Stimulated activated naive B cell treated with anti-CD40 and anti-IgM and Interleukin-4, amounts not matched to agents 10 μg/mL and 1 μg/mL and 100 μg/mL, for 72 hours (primary cell): ENCODE measurements around the gene TTLL10.
"Not testable (repeated sequence)": the region's sequence is repeated elsewhere in the genome, so short reads cannot be mapped to it uniquely, and the experiment has no call there.

Experiments
- ATAC-seq, 2 donors: fragments of 150-1000 bp; cut with Tn5 transposase; replicated peaks; 2 replicates each; pipeline ENCODE4 v1.10.0; 2021; ENCODE audit warnings: moderate library complexity in 1 of 2
- DNase-seq: peaks from one replicate; pipeline ENCODE4 v3.0.0; 2021
- H3K27ac Mint-ChIP-seq: one replicate; pipeline ENCODE4 v1.8.0; 2022; ENCODE audit warnings: mild to moderate bottlenecking, mixed read lengths
- H3K27me3 Mint-ChIP-seq, 2 donors: one replicate each; pipeline ENCODE4 v1.8.0; 2022; ENCODE audit warnings: mixed read lengths in 2 of 2
- H3K36me3 Mint-ChIP-seq, 2 donors: one replicate each; pipeline ENCODE4 v1.8.0; 2022; ENCODE audit warnings: mixed read lengths in 2 of 2, mild to moderate bottlenecking in 1 of 2
- H3K4me1 Mint-ChIP-seq, 2 donors: one replicate each; pipeline ENCODE4 v1.8.0; 2022; ENCODE audit warnings: mixed read lengths in 2 of 2, mild to moderate bottlenecking in 1 of 2
- H3K4me3 Mint-ChIP-seq, 2 donors: one replicate each; pipeline ENCODE4 v1.8.0; 2022; ENCODE audit warnings: mild to moderate bottlenecking in 2 of 2, mixed read lengths in 2 of 2, moderate library complexity in 1 of 2
- H3K9me3 Mint-ChIP-seq, 2 donors: one replicate each; pipeline ENCODE4 v1.8.0; 2022; ENCODE audit warnings: mixed read lengths in 2 of 2, mild to moderate bottlenecking in 1 of 2

Gene TTLL10

GRCh38 chr1:1167841-1168450 lies 5.7 kb upstream of the TTLL10 start:
- Mint-ChIP-seq H3K4me3 (no peak overlapping the region), H3K27me3 (peaks cover 0 to 22% of the 10 kb centered on the region in 2 donors), H3K36me3 (no peaks in the 10 kb centered on the region), H3K9me3 (no peaks in the 10 kb centered on the region), H3K27ac (no peak overlapping the region), H3K4me1 (peaks cover 16 to 50% of the 10 kb centered on the region in 2 donors)
- no peak for DNase-seq
- no peak for ATAC-seq

GRCh38 chr1:1168451-1169411 lies 4.9 kb upstream of the TTLL10 start:
- Mint-ChIP-seq H3K27me3 (peaks cover 0 to 21% of the 10 kb centered on the region in 2 donors), H3K4me1 (peaks cover 16 to 58% of the 10 kb centered on the region in 2 donors), H3K36me3 (no peaks in the 10 kb centered on the region), H3K4me3 (no peak overlapping the region), H3K9me3 (no peaks in the 10 kb centered on the region), H3K27ac (no peak overlapping the region)
- DNase-seq (no peak), ATAC-seq (no peak)

- Mint-ChIP-seq H3K27ac (no peak overlapping the region), H3K4me1 (peaks cover 16 to 63% of the 10 kb centered on the region in 2 donors), H3K9me3 (no peaks in the 10 kb centered on the region), H3K27me3 (peaks cover 4 to 14% of the 10 kb centered on the region in 2 donors), H3K36me3 (no peaks in the 10 kb centered on the region), H3K4me3 (peak overlapping the region; percentile 14 to 64)
- ATAC-seq (peak in 1 of 2 donors; percentile 4), DNase-seq (no peak)
Measured at GRCh38 chr1:1169429-1170214, 4.1 kb upstream of the TTLL10 start.

GRCh38 chr1:1170215-1171091 lies 3.2 kb upstream of the TTLL10 start:
- Mint-ChIP-seq H3K4me1 (peaks cover 17 to 62% of the 10 kb centered on the region in 2 donors), H3K36me3 (no peaks in the 10 kb centered on the region), H3K4me3 (peak overlapping the region; percentile 14 to 64), H3K27ac (no peak overlapping the region), H3K27me3 (peaks cover 6 to 13% of the 10 kb centered on the region in 2 donors), H3K9me3 (no peaks in the 10 kb centered on the region)
- DNase-seq: no peak
- ATAC-seq: no peak

- peak overlapping the region; percentile 10 to 15 for H3K4me3 Mint-ChIP-seq
- H3K36me3 Mint-ChIP-seq: no peaks in the 10 kb centered on the region
- ATAC-seq (no peak), DNase-seq (no peak)
- H3K9me3 Mint-ChIP-seq: no peaks in the 10 kb centered on the region
- H3K4me1 Mint-ChIP-seq: peaks cover 17 to 62% of the 10 kb centered on the region in 2 donors
- H3K27me3 Mint-ChIP-seq: peaks cover 13 to 15% of the 10 kb centered on the region in 2 donors
- H3K27ac Mint-ChIP-seq: no peak overlapping the region
Measured at GRCh38 chr1:1171161-1171545, 2.5 kb upstream of the TTLL10 start.

GRCh38 chr1:1171546-1172340 lies 1.9 kb upstream of the TTLL10 start:
- peaks cover 16 to 21% of the 10 kb centered on the region in 2 donors for H3K27me3 Mint-ChIP-seq
- no peaks in the 10 kb centered on the region for H3K9me3 Mint-ChIP-seq
- peak; percentile 85 to 90 for ATAC-seq
- peak overlapping the region; percentile 81 for H3K27ac Mint-ChIP-seq
- H3K4me1 Mint-ChIP-seq: peaks cover 18 to 65% of the 10 kb centered on the region in 2 donors
- peak overlapping the region; percentile 15 to 59 for H3K4me3 Mint-ChIP-seq
- no peaks in the 10 kb centered on the region for H3K36me3 Mint-ChIP-seq
- DNase-seq: peak; percentile 77

- DNase-seq (no peak), ATAC-seq (no peak)
- H3K4me1 Mint-ChIP-seq: peaks cover 21 to 74% of the 10 kb centered on the region in 2 donors
- H3K4me3 Mint-ChIP-seq: peak overlapping the region; percentile 4 to 53
- H3K9me3 Mint-ChIP-seq: no peaks in the 10 kb centered on the region
- no peak overlapping the region for H3K27ac Mint-ChIP-seq
- no peaks in the 10 kb centered on the region for H3K36me3 Mint-ChIP-seq
- peaks cover 21 to 34% of the 10 kb centered on the region in 2 donors for H3K27me3 Mint-ChIP-seq
Measured at GRCh38 chr1:1173061-1173792, 453 bp upstream of the TTLL10 start.

GRCh38 chr1:1175221-1176062 lies 1.8 kb downstream of the TTLL10 start:
- DNase-seq: no peak
- Mint-ChIP-seq H3K27me3 (peaks cover 21 to 31% of the 10 kb centered on the region in 2 donors), H3K27ac (no peak overlapping the region)

GRCh38 chr1:1176063-1176761 lies 2.5 kb downstream of the TTLL10 start:
- Mint-ChIP-seq H3K27me3 (peaks cover 25 to 35% of the 10 kb centered on the region in 2 donors), H3K4me1 (peaks cover 17 to 60% of the 10 kb centered on the region in 2 donors)
- not testable (repeated sequence) for H3K9me3 Mint-ChIP-seq, DNase-seq, ATAC-seq, H3K36me3 Mint-ChIP-seq, H3K27ac Mint-ChIP-seq, H3K4me3 Mint-ChIP-seq

More at GRCh38 chr1:1175221-1176062, 1.8 kb downstream of the TTLL10 start:
- H3K9me3 Mint-ChIP-seq: no peaks in the 10 kb centered on the region
- no peak overlapping the region for H3K4me3 Mint-ChIP-seq
- no peak for ATAC-seq
- peaks cover 15 to 68% of the 10 kb centered on the region in 2 donors for H3K4me1 Mint-ChIP-seq
- H3K36me3 Mint-ChIP-seq: no peaks in the 10 kb centered on the region

GRCh38 chr1:1176931-1177330 lies 3.3 kb downstream of the TTLL10 start:
- no peak overlapping the region for H3K27ac Mint-ChIP-seq
- H3K27me3 Mint-ChIP-seq: peaks cover 32 to 42% of the 10 kb centered on the region in 2 donors
- ATAC-seq (no peak), DNase-seq (no peak)
- no peak overlapping the region for H3K4me3 Mint-ChIP-seq
- peaks cover 16 to 54% of the 10 kb centered on the region in 2 donors for H3K4me1 Mint-ChIP-seq
- H3K9me3 Mint-ChIP-seq: no peaks in the 10 kb centered on the region
- H3K36me3 Mint-ChIP-seq: no peaks in the 10 kb centered on the region
